Measurements from ENCODE around the gene BCAP31.

DNA sequence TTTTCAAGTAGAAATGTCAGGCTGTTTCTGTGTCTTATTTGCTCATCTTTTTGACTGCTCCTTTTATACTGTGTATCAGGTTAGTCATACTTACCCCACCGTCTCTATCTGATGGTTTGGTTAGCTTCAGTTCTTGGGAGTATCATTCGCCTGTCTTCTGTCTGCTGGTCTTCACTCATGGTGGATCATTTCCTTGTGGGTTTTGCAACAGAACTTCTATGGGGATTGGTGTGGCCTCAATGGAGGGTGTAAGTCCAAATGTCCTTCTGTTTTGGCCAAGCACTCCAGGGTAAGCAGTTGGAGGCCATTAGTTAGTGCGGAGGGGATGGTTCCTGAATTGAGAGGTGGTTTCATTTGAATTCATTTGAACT, 7.6 kb upstream of the BCAP31 start:
- TF ChIP-seq EZH2 (IDR thresholded peaks at IDR 0.05; ENCODE audit: low read length, unreplicated experiment): no peak
- TF ChIP-seq, protein P1, sequence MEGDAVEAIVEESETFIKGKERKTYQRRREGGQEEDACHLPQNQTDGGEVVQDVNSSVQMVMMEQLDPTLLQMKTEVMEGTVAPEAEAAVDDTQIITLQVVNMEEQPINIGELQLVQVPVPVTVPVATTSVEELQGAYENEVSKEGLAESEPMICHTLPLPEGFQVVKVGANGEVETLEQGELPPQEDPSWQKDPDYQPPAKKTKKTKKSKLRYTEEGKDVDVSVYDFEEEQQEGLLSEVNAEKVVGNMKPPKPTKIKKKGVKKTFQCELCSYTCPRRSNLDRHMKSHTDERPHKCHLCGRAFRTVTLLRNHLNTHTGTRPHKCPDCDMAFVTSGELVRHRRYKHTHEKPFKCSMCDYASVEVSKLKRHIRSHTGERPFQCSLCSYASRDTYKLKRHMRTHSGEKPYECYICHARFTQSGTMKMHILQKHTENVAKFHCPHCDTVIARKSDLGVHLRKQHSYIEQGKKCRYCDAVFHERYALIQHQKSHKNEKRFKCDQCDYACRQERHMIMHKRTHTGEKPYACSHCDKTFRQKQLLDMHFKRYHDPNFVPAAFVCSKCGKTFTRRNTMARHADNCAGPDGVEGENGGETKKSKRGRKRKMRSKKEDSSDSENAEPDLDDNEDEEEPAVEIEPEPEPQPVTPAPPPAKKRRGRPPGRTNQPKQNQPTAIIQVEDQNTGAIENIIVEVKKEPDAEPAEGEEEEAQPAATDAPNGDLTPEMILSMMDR (conservative IDR thresholded peaks at IDR 0.05; ENCODE audit: low read depth, low read length): no peak

Measured in PC-3 (cell line).